Right ventricle myocardium superior (tissue), 1 donor: ENCODE results near the gene MED13L. TPM values are rescaled to one million over a fixed set of nuclear protein-coding genes. Genes with fewer than 3 reads are reported as not detected.

Experiments used
- ATAC-seq: fragments of 200-7000 bp; cut with Tn5 transposase; one replicate; pipeline ENCODE4 v1.9.1; 2020; ENCODE audit warnings: mild to moderate bottlenecking; ENCODE audit not compliant: poor library complexity
- DNase-seq: peaks from one replicate; pipeline ENCODE4 v3.0.0-alpha.2; 2020
- intact Hi-C: fragments of 100-400 bp; cut with DNase I; formaldehyde crosslinking; loops from one replicate; pipeline ENCODE4 v1.11.2; 2022
- total RNA-seq: library from RNA; stranded (reverse); fragmentation: NEBNext Ultra II Directional; extraction: Animal tissue kit (Norgen Biotek cat#: 25700); gene quantifications from one replicate; pipeline ENCODE4 v1.2.1, GENCODE V29; 2021
- donor health status: DM: no; HTN: yes; CAD: no; lungs with severe emphysema.

MED13L gene
- total RNA-seq, 1 donor from 2014 or later: 57.7 TPM

GRCh38 chr12:115942346-115942745 lies 335.1 kb downstream of the MED13L start:
- no peak for DNase-seq
- intact Hi-C loops: no loop called here
- no peak for ATAC-seq

GRCh38 chr12:115941362-115941761 lies 336.1 kb downstream of the MED13L start:
- ATAC-seq (no peak), DNase-seq (no peak)
- intact Hi-C loops: no loop called here

- intact Hi-C loops: no loop called here
These were observed 338.6 kb downstream of the MED13L start for GRCh38 chr12:115938794-115939377.

DNA sequence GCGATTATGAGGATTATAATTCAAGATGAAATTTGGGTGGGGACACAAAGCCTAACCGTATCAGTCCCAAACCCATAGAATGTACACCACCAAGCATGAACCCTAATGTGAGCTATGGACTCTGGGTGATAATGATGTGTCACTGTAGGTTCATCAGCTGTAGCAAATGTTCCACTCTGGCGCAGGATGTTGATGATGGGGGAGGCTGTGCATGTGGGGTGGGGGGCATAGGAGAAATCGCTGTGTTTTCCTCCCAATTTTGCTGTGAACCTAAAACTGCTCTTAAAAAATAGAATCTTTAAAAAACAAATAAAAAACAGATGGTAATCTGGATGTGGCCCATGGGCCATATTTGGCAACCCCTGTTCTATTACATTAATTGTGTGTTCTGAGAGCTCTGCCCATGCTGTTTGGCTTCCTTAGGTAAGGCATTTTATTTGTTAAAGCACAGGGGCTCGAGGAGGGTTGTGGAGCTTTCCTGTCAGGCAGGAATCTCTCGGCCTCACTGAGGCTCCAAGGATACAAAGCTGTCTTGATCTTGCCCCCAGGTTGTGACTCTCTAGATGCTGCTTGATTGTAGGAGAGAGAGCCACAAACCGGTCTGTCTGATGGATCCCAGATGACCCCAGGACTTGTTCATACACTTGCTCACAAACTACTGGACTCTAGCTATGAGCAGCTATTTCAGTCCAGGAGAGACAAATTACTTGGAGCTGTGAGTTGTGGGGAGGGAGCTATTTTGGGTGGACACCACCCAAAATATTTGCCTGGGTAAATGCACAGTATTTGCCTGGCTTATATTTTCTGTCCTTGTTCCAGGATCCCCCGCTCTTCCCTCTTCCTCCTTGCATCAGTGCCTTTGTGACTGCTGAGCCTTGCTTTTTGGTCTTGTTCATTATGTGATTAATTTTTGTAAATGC lies 340.2 kb downstream of the MED13L start:
- intact Hi-C loops: no loop called here
- ATAC-seq: no peak
- no peak for DNase-seq

More at GRCh38 chr12:115938794-115939377, 338.6 kb downstream of the MED13L start:
- no peak for DNase-seq
- ATAC-seq: no peak

DNA sequence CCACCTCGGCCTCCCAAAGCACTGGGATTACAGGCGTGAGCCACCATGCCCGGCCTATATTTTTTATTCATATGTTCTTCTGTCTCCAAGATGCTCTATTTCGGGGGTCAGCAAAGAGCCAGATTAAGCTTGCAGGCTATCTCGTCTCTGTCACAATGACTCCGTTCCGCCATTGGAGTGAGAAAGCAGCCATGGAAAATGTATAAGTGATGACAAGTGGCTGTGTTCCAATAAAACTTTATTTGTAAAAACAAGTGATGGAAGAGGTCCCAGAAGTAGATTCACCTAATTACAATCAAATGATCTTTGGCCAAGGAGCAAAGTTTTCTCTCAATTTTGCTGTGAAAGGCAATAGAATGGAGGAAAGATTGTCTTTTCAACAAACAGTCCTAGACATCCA lies 342.6 kb downstream of the MED13L start:
- ATAC-seq: no peak
- intact Hi-C loops: no loop called here
- no peak for DNase-seq

DNA sequence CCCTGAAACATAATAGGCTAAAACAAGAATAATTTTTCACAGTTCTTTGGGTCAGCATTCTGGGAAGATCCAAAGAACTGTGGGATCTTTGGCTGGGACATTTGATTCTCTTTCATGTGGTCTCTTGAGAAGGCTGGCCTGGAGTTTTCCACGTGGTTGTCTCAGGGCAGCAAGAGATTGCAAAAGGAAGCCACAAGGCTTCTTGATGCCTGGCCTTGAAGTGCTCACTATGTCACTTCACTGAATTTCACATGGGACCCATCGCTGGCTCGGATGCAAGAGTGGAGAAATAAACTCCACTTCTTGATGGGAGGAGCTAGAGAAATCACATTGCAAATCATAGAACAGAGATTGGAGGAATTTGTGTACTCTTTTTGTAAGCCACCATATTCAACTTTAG lies 343.4 kb downstream of the MED13L start:
- intact Hi-C loops: no loop called here
- peak; percentile 62 for DNase-seq
- ATAC-seq: peak; percentile 36

DNA sequence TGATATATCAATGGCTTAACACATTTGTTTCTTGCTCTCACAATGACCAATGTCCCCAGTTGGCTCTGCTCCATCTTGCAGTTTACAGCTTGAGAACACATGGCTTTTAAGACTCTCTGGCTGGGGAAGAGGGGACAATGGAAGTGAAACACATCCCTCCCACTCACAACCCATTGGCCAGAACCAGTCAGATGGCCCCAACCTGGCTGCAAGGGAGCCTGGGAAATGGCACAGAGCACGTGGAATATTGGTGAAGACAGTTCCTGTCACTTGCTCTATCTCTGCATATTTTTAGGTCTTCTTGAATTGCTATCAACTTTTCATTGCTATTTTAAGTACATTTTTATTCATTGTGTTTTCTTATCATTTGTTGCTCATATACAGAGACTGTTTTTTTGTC lies 345.4 kb downstream of the MED13L start:
- intact Hi-C loops: no loop called here
- no peak for DNase-seq
- no peak for ATAC-seq

- ATAC-seq: no peak
- no peak for DNase-seq
- intact Hi-C loops: no loop called here
These were observed 347.2 kb downstream of the MED13L start for GRCh38 chr12:115930336-115930735.

DNA sequence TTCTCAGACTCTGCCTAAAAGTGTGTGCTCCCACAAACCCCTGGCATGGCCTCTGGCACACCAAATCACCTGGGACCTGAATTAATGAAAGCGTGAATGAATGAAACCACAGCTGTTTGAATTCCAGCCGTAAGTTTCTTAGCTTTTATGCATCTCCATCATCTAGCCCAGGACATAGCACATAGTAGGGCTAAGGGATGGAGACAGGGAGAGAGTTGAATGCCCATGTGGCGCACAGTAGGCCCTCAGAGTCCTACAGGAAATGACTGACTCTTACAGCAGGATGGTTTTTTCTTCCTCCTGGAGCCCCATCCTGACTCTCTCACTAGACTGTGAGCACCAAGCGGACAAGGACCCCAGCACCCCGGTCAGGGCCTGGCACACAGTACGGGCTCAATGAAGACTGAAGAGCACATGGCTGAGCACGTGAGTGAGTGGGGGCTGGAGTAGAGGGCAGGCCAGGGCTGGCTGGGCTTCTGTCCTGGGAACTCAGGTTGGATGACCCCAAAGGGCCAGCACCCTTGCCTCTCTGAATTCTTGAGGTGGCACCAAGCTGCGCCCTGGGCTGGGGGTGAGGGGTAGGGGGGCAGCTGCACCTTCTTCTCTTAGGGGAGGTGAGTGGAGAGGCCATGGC lies 351.3 kb downstream of the MED13L start:
- intact Hi-C loops: no loop called here
- no peak for ATAC-seq

GRCh38 chr12:115923851-115924250 lies 353.6 kb downstream of the MED13L start:
- intact Hi-C loops: no loop called here
- ATAC-seq (no peak), DNase-seq (no peak)

More for the DNA sequence above, 351.3 kb downstream of the MED13L start:
- DNase-seq: no peak

GRCh38 chr12:115922952-115923564 lies 354.4 kb downstream of the MED13L start:
- intact Hi-C loops: no loop called here
- DNase-seq (no peak), ATAC-seq (no peak)

GRCh38 chr12:115920395-115921183 lies 356.9 kb downstream of the MED13L start:
- intact Hi-C loops: no loop called here
- DNase-seq (no peak), ATAC-seq (no peak)

GRCh38 chr12:115918763-115919162 lies 358.7 kb downstream of the MED13L start:
- ATAC-seq: no peak

GRCh38 chr12:115916910-115917668 lies 360.4 kb downstream of the MED13L start:
- peak; percentile 73 for DNase-seq
- peak; percentile 87 for ATAC-seq
- intact Hi-C loops: loop anchor here (2.0 to 5.0 kb wide), 2 partner anchors 160 to 1254 kb away; no protein-coding TSS in a partner anchor

More at GRCh38 chr12:115918763-115919162, 358.7 kb downstream of the MED13L start:
- intact Hi-C loops: loop anchor here (5.0 kb wide), 1 partner anchor 161 kb away; no protein-coding TSS in a partner anchor
- DNase-seq: no peak

GRCh38 chr12:115914122-115914521 lies 363.4 kb downstream of the MED13L start:
- intact Hi-C loops: loop anchor here (5.0 kb wide), 1 partner anchor 117 kb away; no protein-coding TSS in a partner anchor
- ATAC-seq (no peak), DNase-seq (no peak)

- no peak for DNase-seq
- intact Hi-C loops: loop anchor here (5.0 kb wide), 1 partner anchor 115 kb away; no protein-coding TSS in a partner anchor
- no peak for ATAC-seq
These were observed 365.1 kb downstream of the MED13L start for GRCh38 chr12:115912440-115912839.

DNA sequence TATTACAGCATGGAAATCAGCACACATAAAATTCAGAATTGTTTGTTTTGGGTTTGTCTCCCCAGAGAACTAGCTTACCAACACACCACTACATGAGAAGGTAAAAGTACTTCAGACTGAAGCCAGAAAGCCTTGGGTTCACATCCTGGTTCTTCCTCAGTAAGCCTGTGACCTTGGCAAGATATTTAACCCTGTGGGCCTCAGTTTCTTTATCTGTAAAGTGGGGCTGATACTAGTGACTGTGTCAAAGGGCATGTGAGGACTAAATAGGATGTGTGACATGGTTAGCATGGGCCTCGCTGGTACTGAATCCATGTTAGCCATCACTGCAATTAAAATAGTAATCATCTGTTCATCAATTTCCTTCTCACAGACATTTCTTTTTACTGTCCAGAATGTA lies 366.1 kb downstream of the MED13L start:
- intact Hi-C loops: loop anchor here (5.0 kb wide), 1 partner anchor 114 kb away; no protein-coding TSS in a partner anchor
- DNase-seq: no peak
- no peak for ATAC-seq
